A172 (cell line): ENCODE results near the gene CEP85L. TPM values are rescaled to one million over a fixed set of nuclear protein-coding genes. Genes with fewer than 3 reads are reported as not detected.
A peak's percentile ranks its signal among the peaks of the same experiment; 100 is the strongest.

Source experiments
- DNase-seq: peaks from one replicate; pipeline ENCODE4 v3.0.0-alpha.2; 2015; ENCODE audit warnings: low spot score
- total RNA-seq: library from RNA; depleted of rRNA; stranded (reverse); fragments of >200 nt; shearing (Covaris generic); gene quantifications from 2 replicates; pipeline ENCODE4 v1.2.3, GENCODE V29; 2014; rRNA removed

The CEP85L gene
- 4.7 and 5.0 TPM in 2 replicates for total RNA-seq

- DNase-seq, result peak; percentile 72
Measured at GRCh38 chr6:118651282-118652050, at the start of gene CEP85L. CEP85L (minus strand) TSS chr6:118651591; CDS start chr6:118651269, 322 bp downstream.

- no peak for DNase-seq
Measured at GRCh38 chr6:118700531-118700930, 49.1 kb upstream of the CEP85L start.

GRCh38 chr6:118697554-118697953, 46.2 kb upstream of the CEP85L start:
- DNase-seq, result no peak

DNA sequence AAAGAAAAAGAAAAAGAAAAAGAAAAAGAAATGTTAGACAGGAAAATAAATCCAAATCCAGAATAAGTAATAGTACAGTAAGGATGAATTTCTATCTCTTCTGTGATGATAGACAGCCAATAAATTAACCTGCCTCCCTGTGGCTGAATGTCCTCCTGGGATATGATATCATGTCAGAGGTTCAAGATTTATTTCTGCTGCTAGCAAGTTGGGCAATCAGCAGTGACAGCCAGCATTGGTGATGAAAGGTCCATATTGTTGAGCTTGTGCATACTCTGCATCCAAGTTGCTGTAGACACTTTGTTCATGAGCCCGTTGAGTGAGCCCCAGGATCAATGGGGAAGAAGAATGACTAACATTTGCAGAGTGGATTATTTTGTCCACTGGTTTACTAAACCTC, 44.9 kb upstream of the CEP85L start:
- DNase-seq, result no peak

- DNase-seq, result no peak
Measured at GRCh38 chr6:118693562-118693961, 42.2 kb upstream of the CEP85L start.

DNA sequence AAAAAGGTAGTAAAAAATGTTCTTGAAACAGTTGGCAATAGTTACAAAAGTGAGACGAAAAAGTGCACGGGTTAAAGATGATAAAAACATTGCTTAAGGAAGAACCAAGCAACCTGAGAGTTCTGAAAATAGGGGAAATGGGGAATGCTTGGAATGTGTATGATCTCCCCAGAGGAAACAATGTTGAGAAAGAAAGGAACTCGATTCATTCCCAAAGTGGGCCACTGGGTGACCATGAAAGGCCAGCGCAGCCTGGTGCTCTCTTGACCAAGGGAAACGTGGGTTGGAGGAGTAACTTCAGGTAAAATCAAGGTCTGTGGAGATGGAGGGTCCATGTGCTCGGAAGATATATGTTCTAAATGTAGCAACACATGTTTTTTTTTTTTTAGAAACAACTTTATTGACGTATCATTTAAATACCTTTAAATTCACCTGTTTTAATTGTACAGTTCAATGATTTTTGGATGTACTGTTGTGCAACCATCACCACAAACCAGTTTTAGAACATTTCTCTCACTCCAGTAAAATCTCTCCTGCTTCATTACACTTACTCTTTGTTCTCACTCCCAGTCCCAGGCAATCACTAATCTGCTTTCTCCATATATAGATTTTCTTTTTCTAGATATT, 34.5 kb upstream of the CEP85L start:
- DNase-seq, result no peak

GRCh38 chr6:118683881-118684872, 32.8 kb upstream of the CEP85L start:
- DNase-seq, result no peak

DNA sequence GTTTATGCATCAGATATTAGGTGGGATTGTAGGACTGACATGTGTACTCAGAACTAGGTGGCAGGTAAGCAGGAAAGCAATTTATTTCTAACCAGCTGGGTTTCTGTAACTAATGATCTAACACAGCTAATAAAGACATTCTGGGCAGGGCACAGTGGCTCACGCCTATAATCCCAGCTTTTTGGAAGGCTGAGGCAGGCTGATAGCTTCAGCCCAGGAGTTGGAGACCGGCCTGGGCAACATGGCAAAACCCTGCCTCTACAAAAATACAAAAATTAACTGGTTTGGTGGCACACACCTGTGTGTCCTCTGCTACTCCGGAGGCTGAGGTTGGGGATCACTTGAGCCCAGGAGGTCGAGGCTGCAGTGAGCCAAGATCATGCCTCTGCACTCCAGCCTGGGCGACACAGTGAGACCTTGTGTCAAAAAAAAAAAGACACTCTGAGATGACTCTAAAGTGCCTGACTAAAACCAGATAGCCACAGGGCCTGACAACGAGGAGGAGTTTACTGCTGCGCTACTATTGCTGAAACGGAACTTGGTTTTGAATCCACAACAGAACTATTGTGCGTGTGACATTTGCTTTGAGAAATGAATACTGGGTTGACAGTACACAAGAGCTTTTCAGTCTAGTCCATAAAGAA, 29.2 kb upstream of the CEP85L start:
- no peak for DNase-seq

- no peak for DNase-seq
Measured at GRCh38 chr6:118679327-118679901, 28.0 kb upstream of the CEP85L start.

DNA sequence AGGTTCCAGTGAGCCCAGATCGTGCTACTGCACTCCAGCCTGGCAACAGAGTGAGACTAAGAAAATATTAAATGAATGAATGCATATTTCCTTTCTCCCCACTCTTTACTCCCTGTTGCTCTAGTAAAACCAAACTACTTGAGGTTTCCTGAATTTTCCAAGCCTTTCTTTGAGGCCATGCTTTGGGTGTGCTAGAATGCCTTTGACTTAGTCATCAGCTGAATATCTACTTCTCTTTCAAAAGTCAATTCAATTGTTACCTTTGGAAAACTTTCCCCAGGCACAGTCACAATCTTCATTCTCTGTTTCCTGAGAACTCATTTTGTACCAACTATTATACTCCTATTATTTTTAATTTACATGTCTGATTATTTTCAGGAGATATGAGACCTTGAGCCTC, 27.5 kb upstream of the CEP85L start:
- DNase-seq, result no peak

- no peak for DNase-seq
Measured at GRCh38 chr6:118677193-118677592, 25.8 kb upstream of the CEP85L start.

DNA sequence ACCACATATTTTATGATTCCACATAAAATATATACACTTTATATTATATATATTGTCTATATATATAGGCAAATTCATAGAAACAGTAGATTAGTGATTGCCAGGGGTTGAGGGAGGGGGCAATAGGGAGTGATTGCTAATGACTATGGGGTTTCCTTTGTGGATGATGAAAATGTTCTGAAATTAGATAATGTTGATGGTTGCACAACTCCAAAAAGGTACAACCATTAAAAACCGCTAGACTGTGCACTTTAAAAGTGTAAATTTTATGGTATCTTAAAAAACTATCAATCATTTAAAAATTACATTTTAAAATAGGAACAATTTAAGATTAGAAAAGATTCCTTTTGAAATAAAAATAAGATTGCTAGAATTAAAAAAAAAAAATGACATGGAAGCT, 23.8 kb upstream of the CEP85L start:
- DNase-seq, result no peak

GRCh38 chr6:118674772-118675171, 23.4 kb upstream of the CEP85L start:
- DNase-seq, result no peak

GRCh38 chr6:118672678-118673077, 21.3 kb upstream of the CEP85L start:
- no peak for DNase-seq

DNA sequence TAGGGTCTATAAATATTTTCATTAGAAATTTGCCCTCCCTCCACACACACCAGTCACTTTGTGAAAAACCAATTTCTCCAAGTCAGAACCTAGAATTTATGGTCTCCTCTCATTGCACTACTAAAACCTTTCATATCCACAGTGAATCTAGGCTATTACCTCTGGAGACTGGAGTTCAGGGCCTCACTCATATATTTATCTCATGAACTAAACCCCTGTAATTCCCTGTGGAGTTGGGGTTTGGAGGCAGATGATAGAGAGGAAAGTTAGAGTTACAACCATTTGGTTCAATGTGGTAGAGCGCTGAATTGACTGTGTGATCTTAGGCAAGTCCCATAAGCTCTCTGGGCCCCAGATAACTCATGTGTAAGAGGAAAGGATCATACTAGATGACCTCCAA, 18.2 kb upstream of the CEP85L start:
- no peak for DNase-seq

- peak; percentile 17 for DNase-seq
Measured at GRCh38 chr6:118668761-118669385, 17.5 kb upstream of the CEP85L start.

GRCh38 chr6:118667988-118668387, 16.6 kb upstream of the CEP85L start:
- DNase-seq, result no peak

GRCh38 chr6:118665011-118665410, 13.6 kb upstream of the CEP85L start:
- no peak for DNase-seq

- no peak for DNase-seq
Measured at GRCh38 chr6:118663993-118664985, 12.9 kb upstream of the CEP85L start.

DNA sequence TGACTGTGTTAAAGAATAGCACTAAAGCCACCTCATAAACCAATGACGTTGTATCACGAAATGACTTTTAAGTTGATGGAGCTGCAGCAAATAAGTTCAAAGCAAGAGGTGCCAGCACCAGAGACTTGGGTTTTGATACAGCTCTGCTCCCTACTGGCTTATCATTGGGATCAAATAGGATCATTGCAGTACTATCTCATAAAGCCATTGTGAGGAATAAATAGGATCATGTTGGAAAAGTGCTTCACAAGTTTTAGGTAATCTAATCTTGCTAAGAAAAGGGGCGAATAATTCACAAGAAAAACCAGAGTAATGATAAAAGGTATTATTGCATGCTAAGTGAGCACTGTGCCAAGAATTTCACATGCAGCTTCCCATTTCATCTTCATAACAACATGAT, 10.4 kb upstream of the CEP85L start:
- no peak for DNase-seq
